SU-DHL-6 (cell line): ENCODE measurements around the gene ACSS1.

ENCODE experiments used
- H2AFZ ChIP-seq: fragments of 200-600 bp; sonication (generic); 2 replicates; pipeline ENCODE4 v1.6.1; 2014; ENCODE audit warnings: low read depth, mild to moderate bottlenecking, moderate library complexity, mixed read lengths, antibody characterized with exemption, low read length; ENCODE audit not compliant: severe bottlenecking
- H3F3A ChIP-seq: fragments of 200-600 bp; shearing (Covaris generic); 2 replicates; pipeline ENCODE4 v1.6.0; 2016; ENCODE audit warnings: antibody characterized with exemption, mild to moderate bottlenecking; ENCODE audit not compliant: insufficient read depth
- H3K27ac ChIP-seq: fragments of 200-600 bp; sonication (generic); 2 replicates; pipeline ENCODE4 v1.5.1; 2016; ENCODE audit warnings: low read depth, mild to moderate bottlenecking, low read length, moderate library complexity, mixed read lengths
- H3K27me3 ChIP-seq: fragments of 200-600 bp; sonication (generic), shearing (Covaris generic); 2 replicates; pipeline ENCODE4 v1.6.0; 2014; ENCODE audit warnings: mild to moderate bottlenecking, low read length
- H3K36me3 ChIP-seq: fragments of 200-600 bp; sonication (generic); 2 replicates; pipeline ENCODE4 v1.6.1; 2014; ENCODE audit warnings: mild to moderate bottlenecking, low read length, mixed read lengths
- H3K4me2 ChIP-seq: fragments of 300-600, 200-600 bp; shearing (Covaris generic), sonication (generic); 2 replicates; pipeline ENCODE4 v1.6.0; 2014; ENCODE audit warnings: low read length, low read depth, mild to moderate bottlenecking; ENCODE audit not compliant: poor library complexity, severe bottlenecking
- H3K4me3 ChIP-seq: fragments of 200-600 bp; sonication (generic); 2 replicates; pipeline ENCODE4 v1.5.1; 2014; ENCODE audit warnings: antibody characterized with exemption, low read length, mild to moderate bottlenecking, mixed read lengths; ENCODE audit not compliant: insufficient read depth, poor library complexity, severe bottlenecking
- H3K79me2 ChIP-seq: fragments of 200-600 bp; sonication (generic); 2 replicates; pipeline ENCODE4 v1.6.1; 2014; ENCODE audit warnings: mild to moderate bottlenecking, low read length, moderate library complexity; ENCODE audit not compliant: insufficient read depth
- H3K9ac ChIP-seq: fragments of 200-600 bp; sonication (generic); 2 replicates; pipeline ENCODE4 v1.7.0; 2014; ENCODE audit warnings: mild to moderate bottlenecking, low read length
- H3K9me2 ChIP-seq: fragments of 200-600 bp; sonication (generic); replicated peaks from 2 replicates; pipeline ENCODE4 v1.6.1; 2014; ENCODE audit warnings: low read length; ENCODE audit not compliant: insufficient read depth
- H3K9me3 ChIP-seq: fragments of 200-600 bp; sonication (generic); 2 replicates; pipeline ENCODE4 v1.6.1; 2014; ENCODE audit warnings: low read length, mixed read lengths; ENCODE audit not compliant: insufficient read depth
- H4K20me1 ChIP-seq: fragments of 200-600 bp; sonication (generic); 2 replicates; pipeline ENCODE4 v1.6.1; 2014; ENCODE audit warnings: low read depth, mild to moderate bottlenecking, antibody characterized with exemption, low read length, moderate library complexity, mixed read lengths
- EZH2phosphoT487 ChIP-seq: fragments of 200-600 bp; sonication (generic), shearing (Covaris generic); conservative IDR thresholded peaks from 2 replicates; pipeline ENCODE4 v1.6.1; 2018; ENCODE audit warnings: mild to moderate bottlenecking, antibody characterized with exemption, low read length, moderate library complexity, mixed read lengths
- TF ChIP-seq, protein P1 (sequence below): fragments of 200-600 bp; sonication (generic); IDR thresholded peaks from one replicate; pipeline ENCODE4 v1.5.1; 2017; ENCODE audit warnings: antibody characterized with exemption, mild to moderate bottlenecking, low read length, moderate library complexity; ENCODE audit not compliant: insufficient read depth, poor library complexity, severe bottlenecking

The ACSS1 gene

DNA sequence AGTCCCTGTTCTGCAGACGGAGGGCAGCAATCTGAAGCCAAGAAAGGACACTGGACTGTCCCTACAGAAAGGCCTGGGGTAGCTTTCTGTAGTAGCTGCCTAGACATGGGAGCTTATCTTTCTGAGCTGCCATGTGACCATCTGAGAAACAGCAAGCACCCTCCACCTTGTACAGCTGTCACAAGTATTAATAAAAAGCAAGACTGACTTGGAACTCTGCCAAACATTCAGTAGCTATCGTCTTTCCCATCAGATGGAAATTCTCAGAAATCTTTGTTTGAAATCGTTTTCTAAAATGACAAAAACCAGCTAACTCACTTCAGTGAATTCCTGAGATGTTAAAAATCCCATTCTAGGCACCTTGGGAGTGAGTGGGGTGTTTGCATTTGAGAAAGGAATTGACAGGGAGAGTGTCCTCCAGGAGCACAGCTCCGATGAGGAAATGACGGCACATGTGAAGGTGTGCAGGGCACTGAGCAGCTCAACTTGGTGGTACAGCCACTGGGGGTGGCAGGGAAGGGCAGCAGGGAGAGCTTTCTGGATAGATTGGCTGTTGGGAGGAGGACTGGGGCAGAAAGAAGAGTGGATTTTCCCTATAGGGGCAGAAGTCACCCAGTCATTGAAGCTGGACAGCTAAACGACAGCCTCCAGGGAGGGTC is 24.5 kb downstream of the ACSS1 start:
- Histone ChIP-seq H3K27me3 (no peaks in the 10 kb centered on the region), H3K79me2 (no peaks in the 10 kb centered on the region), H4K20me1 (no peaks in the 10 kb centered on the region), H3K9me2 (no peaks in the 10 kb centered on the region), H3K4me2 (no peak overlapping the region), H3K27ac (no peak overlapping the region), H3K36me3 (no peaks in the 10 kb centered on the region), H3F3A (no peaks in the 10 kb centered on the region), H2AFZ (no peak overlapping the region), H3K4me3 (no peak overlapping the region), H3K9ac (no peak overlapping the region), H3K9me3 (no peaks in the 10 kb centered on the region)
- TF ChIP-seq, protein P1, sequence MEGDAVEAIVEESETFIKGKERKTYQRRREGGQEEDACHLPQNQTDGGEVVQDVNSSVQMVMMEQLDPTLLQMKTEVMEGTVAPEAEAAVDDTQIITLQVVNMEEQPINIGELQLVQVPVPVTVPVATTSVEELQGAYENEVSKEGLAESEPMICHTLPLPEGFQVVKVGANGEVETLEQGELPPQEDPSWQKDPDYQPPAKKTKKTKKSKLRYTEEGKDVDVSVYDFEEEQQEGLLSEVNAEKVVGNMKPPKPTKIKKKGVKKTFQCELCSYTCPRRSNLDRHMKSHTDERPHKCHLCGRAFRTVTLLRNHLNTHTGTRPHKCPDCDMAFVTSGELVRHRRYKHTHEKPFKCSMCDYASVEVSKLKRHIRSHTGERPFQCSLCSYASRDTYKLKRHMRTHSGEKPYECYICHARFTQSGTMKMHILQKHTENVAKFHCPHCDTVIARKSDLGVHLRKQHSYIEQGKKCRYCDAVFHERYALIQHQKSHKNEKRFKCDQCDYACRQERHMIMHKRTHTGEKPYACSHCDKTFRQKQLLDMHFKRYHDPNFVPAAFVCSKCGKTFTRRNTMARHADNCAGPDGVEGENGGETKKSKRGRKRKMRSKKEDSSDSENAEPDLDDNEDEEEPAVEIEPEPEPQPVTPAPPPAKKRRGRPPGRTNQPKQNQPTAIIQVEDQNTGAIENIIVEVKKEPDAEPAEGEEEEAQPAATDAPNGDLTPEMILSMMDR, result no peak
- no peak for TF ChIP-seq EZH2phosphoT487

DNA sequence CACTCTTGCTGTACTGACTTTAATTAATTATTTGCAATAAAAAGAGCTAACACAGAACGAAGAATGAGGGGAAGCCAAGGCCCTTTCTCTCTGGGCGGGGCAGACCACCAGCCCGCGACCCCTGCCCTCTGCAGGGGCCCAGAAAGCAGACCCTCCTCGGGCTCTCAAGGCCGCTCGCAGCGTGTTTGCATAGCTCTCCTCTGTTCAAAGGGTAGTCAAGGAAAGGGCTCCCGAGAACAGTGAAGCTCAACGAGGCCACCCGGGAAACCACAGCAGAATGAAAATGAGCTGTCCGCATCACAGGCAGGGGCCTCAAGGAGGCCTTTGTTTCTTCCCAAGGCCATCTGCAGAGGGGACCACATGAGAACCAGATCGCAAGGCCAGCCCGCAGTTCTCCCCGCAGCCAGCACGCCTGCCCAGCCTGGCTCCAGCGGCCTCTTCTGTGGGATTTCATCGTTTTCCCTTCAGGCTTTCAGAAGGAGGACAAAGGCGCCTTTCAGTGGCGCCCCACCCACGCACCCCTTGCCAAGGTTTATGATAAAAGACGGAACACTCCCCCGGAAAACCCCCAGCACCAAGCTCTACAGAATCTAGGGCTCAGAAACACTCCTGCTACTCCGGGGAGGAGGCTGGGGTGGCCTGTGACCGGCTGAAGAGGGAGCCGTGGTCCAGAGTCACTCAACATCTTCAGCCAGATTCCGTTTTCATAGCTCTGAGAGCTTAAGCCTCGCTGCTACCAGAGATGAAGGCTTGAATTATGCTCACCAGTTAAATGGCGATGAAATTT is 25.3 kb downstream of the ACSS1 start:
- Histone ChIP-seq H3K9me2 (no peaks in the 10 kb centered on the region), H3K9ac (no peak overlapping the region), H3F3A (no peaks in the 10 kb centered on the region), H2AFZ (no peak overlapping the region), H3K4me3 (no peak overlapping the region), H3K9me3 (no peaks in the 10 kb centered on the region), H3K4me2 (no peak overlapping the region), H3K27me3 (no peaks in the 10 kb centered on the region), H3K79me2 (no peaks in the 10 kb centered on the region), H4K20me1 (no peaks in the 10 kb centered on the region), H3K27ac (no peak overlapping the region), H3K36me3 (no peaks in the 10 kb centered on the region)
- TF ChIP-seq EZH2phosphoT487, result no peak
- TF ChIP-seq, protein P1, result no peak

DNA sequence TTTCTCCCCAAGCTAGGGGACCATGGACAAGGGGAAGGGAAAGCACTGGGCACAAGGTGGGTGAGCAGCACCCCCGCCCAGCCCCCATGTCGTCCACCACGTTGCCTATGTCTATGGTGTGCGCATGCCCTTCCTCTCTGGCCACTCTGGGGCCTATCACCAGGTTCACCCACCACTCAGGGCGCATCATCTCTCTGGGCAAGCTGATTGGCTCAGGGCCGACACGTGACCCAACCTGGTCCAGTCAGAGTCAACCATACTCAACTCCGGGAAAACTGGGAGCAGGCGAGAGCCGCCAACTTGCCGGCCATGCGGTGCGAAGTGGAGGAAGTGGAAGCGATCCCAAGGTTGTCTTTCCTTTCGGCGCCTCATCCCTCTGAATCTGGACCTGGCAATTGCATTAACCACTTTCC is 25.9 kb downstream of the ACSS1 start:
- no peak overlapping the region for H3K4me3 ChIP-seq
- TF ChIP-seq, protein P1, result no peak
- TF ChIP-seq EZH2phosphoT487, result no peak
- no peaks in the 10 kb centered on the region for H3K27me3 ChIP-seq
- H2AFZ ChIP-seq, result no peak overlapping the region
- H3K9me2 ChIP-seq, result no peaks in the 10 kb centered on the region
- no peaks in the 10 kb centered on the region for H3K36me3 ChIP-seq
- no peak overlapping the region for H3K27ac ChIP-seq
- no peaks in the 10 kb centered on the region for H3F3A ChIP-seq
- H3K9me3 ChIP-seq, result no peaks in the 10 kb centered on the region
- H3K79me2 ChIP-seq, result no peaks in the 10 kb centered on the region
- H3K9ac ChIP-seq, result no peak overlapping the region
- no peaks in the 10 kb centered on the region for H4K20me1 ChIP-seq
- H3K4me2 ChIP-seq, result no peak overlapping the region
